Measurements from ENCODE around the gene RERE. TPM values are rescaled to one million over a fixed set of nuclear protein-coding genes. Genes with fewer than 3 reads are reported as not detected.

The RERE gene
- polyA plus RNA-seq, 6 donors from 2014 or later = 10.7 to 50.1 (median 22.3) TPM

DNA sequence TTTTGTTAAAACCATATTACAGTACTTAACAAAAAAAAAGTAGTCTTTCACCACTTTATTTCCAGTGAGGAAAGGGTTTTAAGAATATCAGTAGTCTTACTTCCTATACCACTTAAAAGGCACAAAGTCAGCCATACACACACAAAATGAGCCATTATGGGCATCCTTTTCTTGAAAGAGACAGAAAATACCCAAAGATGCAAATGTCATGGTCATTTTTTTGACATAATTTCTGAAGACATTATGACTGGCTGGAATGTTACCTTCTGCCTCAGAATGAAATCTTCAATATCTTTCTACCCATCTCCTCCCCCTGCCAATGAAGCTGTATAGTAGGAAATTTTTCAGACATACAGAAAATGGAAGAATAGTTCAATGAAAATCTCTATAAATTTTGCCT, 261.9 kb downstream of the RERE start:
- peak overlapping the region in 2 of 6 donors; percentile 55 to 76 for H3K27ac Mint-ChIP-seq
- H3K27me3 Mint-ChIP-seq = no peaks in the 10 kb centered on the region
- no peak overlapping the region for H3K4me3 Mint-ChIP-seq

DNA sequence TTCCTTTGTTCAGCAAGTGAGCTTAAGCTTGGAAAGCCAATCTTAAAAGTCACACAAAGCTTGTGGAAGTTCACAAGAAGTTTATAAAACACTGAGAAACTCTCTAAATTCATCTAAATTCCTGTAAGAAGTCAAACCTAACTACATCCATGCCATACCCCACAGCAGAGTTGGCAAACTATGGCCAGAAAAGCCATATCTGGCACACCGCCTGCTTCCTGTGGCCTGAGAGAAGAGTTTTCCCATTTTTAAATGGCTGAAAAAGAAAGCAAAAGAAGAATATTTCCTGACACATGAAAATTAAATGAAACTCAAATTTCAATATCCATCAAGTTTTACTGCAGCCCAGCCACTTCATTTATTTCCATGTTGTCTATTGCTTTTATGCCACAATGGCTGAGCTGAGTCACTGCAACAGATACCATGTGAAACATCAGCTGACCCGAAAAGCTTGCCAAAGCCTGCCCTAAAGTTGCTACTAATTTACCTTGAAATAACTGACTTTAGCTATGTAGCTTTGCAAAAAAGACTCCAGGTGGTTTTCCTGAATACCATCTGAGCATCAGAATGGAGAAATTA, 262.4 kb downstream of the RERE start:
- Mint-ChIP-seq H3K27me3 (no peaks in the 10 kb centered on the region), H3K27ac (peak overlapping the region in 1 of 6 donors; percentile 36), H3K4me3 (no peak overlapping the region), H3K9me3 (no peaks in the 10 kb centered on the region), H3K36me3 (peaks cover 13% of the 10 kb centered on the region in 2 donors), H3K4me1 (peaks cover 8 to 17% (median 15%) of the 10 kb centered on the region in 3 donors)
- DNase-seq = no peak
- ATAC-seq (ENCODE audit: low read depth in 2 of 2) = no peak

More for the DNA sequence above, 261.9 kb downstream of the RERE start:
- H3K36me3 Mint-ChIP-seq = peaks cover 13% of the 10 kb centered on the region in 2 donors
- DNase-seq (no peak), ATAC-seq (ENCODE audit: low read depth in 2 of 2) (no peak)
- H3K9me3 Mint-ChIP-seq = no peaks in the 10 kb centered on the region
- peaks cover 10 to 20% (median 17%) of the 10 kb centered on the region in 3 donors for H3K4me1 Mint-ChIP-seq

DNA sequence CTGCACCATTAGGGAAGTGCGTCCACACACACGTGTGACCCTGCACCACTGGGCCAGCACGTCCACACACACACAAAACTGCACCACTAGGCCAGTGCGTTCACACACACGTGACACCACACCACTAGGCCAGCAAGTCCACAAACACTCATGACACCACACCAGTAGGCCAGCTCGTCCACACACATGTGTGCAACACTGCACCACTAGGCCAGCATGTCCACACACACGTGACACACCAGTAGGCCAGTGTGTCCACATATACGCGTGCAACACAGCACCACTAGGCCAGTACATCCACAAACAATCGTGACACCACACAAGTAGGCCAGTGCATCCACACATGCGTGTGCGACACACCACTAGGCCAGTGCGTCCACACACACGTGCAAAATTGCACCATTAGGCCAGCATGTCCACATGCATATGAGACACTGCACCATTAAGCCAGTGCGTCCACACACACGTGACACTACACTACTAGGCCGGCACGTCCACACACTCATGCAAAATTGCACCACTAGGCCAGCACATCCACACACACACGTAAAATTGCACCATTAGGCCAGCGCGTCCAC, 264.5 kb downstream of the RERE start:
- ATAC-seq (ENCODE audit: low read depth in 2 of 2) = no peak
- H3K4me3 Mint-ChIP-seq = no peak overlapping the region
- peaks cover 13% of the 10 kb centered on the region in 2 donors for H3K36me3 Mint-ChIP-seq
- H3K9me3 Mint-ChIP-seq = no peaks in the 10 kb centered on the region
- H3K27ac Mint-ChIP-seq = peak overlapping the region in 3 of 6 donors; percentile 13 to 62 (median 52)
- H3K27me3 Mint-ChIP-seq = no peaks in the 10 kb centered on the region
- peaks cover 12 to 30% (median 15%) of the 10 kb centered on the region in 3 donors for H3K4me1 Mint-ChIP-seq
- no peak for DNase-seq

DNA sequence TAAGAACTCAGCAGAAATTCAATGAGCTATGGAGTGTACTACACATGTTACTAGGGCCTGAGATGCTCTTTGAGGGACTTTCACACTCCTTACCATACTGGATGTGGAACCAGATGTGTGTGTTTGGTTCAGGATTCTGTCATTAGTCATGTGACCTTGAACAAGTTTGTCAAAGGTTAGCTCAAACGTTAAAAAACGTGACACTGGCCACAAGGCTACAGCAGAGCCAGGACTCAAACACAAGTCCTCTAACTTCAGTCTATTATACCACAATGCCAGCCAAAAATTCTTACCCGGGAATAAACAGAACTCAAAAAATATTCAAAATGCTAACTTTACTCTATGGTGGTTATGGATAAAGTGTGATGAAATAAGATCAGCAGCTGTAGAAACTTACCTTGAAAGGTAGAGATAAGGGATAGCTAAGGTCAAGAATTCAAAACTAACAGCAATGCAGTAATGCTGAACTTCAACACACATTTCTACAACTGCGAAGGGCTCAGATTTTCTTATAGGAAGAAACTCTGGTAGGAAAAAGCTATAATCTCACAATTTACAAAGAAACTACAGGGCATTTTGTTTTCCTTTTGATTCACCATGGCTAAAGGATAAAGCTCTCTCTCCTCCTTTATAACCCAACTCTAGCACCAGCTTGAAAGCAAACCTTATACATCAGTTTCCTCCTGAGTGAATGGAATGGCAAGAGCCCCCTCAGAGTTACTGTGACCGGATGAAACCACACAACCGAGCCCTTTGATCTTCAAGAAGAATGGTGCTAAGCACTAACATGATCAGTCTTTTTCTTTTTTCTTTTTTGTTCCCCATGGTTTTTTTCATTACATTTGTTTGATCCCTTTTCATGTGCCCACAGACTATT, 265.6 kb downstream of the RERE start:
- Mint-ChIP-seq H3K36me3 (peaks cover 13% of the 10 kb centered on the region in 2 donors), H3K9me3 (no peaks in the 10 kb centered on the region), H3K4me1 (peaks cover 12 to 32% (median 20%) of the 10 kb centered on the region in 3 donors), H3K4me3 (no peak overlapping the region), H3K27me3 (no peaks in the 10 kb centered on the region), H3K27ac (peak overlapping the region in 4 of 6 donors; percentile 24 to 62 (median 44))
- no peak for ATAC-seq (ENCODE audit: low read depth in 2 of 2)
- no peak for DNase-seq

DNA sequence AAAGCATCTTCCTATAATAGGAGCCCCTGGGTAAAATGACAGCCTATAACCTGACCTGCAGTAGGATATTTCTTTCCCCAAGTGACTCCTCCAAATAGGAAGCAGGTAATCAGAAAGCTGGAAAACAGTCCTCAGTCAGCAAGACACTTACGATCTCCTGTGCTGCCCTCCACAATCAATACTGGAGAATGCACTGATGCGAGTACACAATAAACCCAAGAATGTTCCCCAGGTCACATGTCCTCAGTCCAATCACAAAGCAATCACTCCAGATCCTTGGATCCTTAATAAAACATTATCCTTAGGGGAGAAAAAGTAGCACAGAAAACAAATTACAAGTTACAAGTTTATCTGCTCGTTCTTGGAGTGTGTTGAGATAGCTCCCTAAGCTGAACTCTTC, 266.4 kb downstream of the RERE start:
- peaks cover 12 to 13% of the 10 kb centered on the region in 2 donors for H3K36me3 Mint-ChIP-seq
- ATAC-seq (ENCODE audit: low read depth in 2 of 2) (no peak), DNase-seq (no peak)
- H3K27ac Mint-ChIP-seq = peak overlapping the region in 3 of 6 donors; percentile 22 to 62 (median 61)
- no peak overlapping the region for H3K4me3 Mint-ChIP-seq
- H3K27me3 Mint-ChIP-seq = no peaks in the 10 kb centered on the region
- no peaks in the 10 kb centered on the region for H3K9me3 Mint-ChIP-seq
- H3K4me1 Mint-ChIP-seq = peaks cover 19 to 36% (median 27%) of the 10 kb centered on the region in 3 donors

DNA sequence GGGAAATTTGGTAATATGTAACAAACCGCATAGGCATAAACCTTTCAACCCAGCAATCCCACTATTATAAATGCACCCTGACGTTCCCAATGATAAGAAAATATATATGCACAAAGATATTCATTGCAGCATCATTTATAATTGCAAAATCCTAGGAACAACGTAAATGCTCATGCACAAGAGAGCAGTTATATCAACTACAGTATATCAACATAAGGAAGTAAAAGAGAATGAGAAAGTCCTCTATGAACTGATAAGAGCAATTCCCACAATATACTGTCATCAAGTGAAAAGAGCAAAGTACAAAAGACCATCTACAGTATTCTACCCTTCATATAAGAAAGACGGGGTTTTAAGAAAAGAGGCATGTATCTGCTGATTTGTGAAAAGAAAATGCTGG, 269.6 kb downstream of the RERE start:
- Mint-ChIP-seq H3K27ac (peak overlapping the region in 3 of 6 donors; percentile 34 to 86 (median 53)), H3K27me3 (no peaks in the 10 kb centered on the region), H3K9me3 (peaks cover 0 to 10% (median 4%) of the 10 kb centered on the region in 7 donors), H3K4me3 (no peak overlapping the region), H3K4me1 (peaks cover 11 to 35% (median 22%) of the 10 kb centered on the region in 3 donors), H3K36me3 (peaks cover 20 to 21% of the 10 kb centered on the region in 2 donors)
- no peak for ATAC-seq (ENCODE audit: low read depth in 2 of 2)
- DNase-seq = no peak

DNA sequence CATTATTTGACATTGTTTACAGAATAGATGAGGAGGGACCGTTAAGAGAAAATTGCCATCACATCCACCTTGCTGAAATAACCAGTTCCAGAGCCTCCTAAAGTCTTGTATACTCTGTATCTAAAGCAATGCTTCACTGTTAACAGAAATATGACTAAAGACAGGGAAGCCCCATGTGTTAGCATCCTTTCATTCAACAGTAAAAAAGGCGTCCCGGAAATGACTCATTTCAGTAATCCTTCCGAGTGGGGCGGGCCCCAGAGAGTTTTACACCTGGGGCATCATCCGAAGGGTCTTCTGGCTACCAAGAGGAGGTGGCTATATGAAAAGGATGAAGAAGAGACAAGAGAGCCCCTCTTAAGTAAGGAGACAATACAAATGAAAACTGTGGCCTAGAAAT, 272.4 kb downstream of the RERE start:
- Mint-ChIP-seq H3K27me3 (no peaks in the 10 kb centered on the region), H3K27ac (peak overlapping the region in 2 of 6 donors; percentile 24 to 73), H3K4me1 (peaks cover 17 to 32% (median 24%) of the 10 kb centered on the region in 3 donors), H3K4me3 (no peak overlapping the region), H3K36me3 (peaks cover 15 to 25% of the 10 kb centered on the region in 2 donors), H3K9me3 (peaks cover 0 to 10% (median 4%) of the 10 kb centered on the region in 7 donors)
- DNase-seq (no peak), ATAC-seq (ENCODE audit: low read depth in 2 of 2) (no peak)

DNA sequence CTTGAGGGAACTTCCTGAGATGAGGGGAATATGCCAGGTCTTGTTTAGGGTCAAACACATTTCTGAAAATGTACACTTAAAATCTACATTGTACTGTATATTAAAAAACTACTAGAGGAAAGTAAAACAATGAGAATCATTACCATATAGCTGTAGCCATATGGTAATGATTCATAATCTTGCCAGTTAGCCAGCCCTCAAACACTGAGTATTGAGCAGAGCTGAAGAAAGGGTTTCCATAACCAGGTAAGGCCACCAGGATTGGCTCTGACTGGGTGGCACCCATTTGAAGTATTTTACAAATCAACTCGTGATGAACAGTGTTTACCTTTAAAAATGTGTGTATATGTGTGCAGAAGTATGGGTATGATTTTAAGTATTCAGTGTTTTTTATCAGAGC, 272.8 kb downstream of the RERE start:
- H3K4me1 Mint-ChIP-seq = peaks cover 20 to 36% (median 24%) of the 10 kb centered on the region in 3 donors
- H3K9me3 Mint-ChIP-seq = peaks cover 0 to 10% (median 4%) of the 10 kb centered on the region in 7 donors
- no peaks in the 10 kb centered on the region for H3K27me3 Mint-ChIP-seq
- H3K27ac Mint-ChIP-seq = peak overlapping the region in 1 of 6 donors; percentile 73
- ATAC-seq (ENCODE audit: low read depth in 2 of 2) = no peak
- H3K4me3 Mint-ChIP-seq = no peak overlapping the region
- DNase-seq = no peak
- H3K36me3 Mint-ChIP-seq = peaks cover 15 to 25% of the 10 kb centered on the region in 2 donors

DNA sequence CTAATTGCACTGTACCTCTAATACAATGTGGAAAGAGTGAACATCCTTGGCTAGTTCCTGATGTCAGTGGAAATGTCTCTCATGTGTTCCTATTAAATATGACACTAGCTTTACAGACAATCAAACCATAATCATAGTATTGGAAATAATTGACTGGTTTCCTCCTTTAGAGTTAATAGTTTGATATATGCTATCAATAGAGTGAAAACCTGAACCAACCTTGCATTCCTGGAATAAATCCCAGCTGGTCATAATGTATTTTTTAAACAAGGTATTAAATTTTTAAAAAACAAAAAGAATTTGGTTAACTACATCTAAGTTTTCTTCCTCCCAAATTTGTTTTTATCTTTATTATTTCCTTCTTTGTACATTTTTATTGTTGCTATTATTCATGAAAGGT, 273.5 kb downstream of the RERE start:
- Mint-ChIP-seq H3K27me3 (no peaks in the 10 kb centered on the region), H3K4me1 (peaks cover 24 to 42% (median 27%) of the 10 kb centered on the region in 3 donors), H3K9me3 (peaks cover 0 to 10% (median 4%) of the 10 kb centered on the region in 7 donors), H3K36me3 (peaks cover 15 to 25% of the 10 kb centered on the region in 2 donors), H3K4me3 (no peak overlapping the region), H3K27ac (peak overlapping the region in 1 of 6 donors; percentile 12)
- ATAC-seq (ENCODE audit: low read depth in 2 of 2) (no peak), DNase-seq (no peak)

DNA sequence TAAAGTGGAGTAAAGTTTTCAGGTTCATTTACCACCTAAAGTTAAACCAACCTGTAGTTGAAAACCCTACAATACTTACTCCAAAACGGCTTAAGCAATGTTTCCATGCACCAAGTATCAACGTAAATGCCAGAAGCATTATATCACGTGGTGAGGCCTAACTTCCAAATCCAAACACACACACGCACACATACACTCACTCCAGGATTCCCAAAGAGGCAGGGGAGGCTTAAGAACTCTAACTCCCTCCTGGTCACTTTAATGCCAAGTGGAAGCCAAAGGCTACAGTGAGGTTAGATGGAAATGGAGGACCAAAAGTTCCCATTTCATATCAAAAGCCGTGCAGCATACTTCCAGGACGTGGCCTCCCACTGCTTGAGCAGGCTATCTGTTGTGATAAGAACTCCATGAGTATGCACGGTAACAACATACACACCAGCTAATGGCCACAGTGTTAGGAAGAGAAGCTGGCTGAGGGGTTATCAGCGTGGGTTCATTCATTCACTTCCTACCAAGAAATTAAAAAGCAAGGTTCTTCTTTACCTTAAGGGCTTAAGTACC, 275.4 kb downstream of the RERE start:
- no peak overlapping the region for H3K27ac Mint-ChIP-seq
- H3K36me3 Mint-ChIP-seq = peaks cover 15 to 25% of the 10 kb centered on the region in 2 donors
- DNase-seq (no peak), ATAC-seq (ENCODE audit: low read depth in 2 of 2) (no peak)
- no peaks in the 10 kb centered on the region for H3K27me3 Mint-ChIP-seq
- H3K4me1 Mint-ChIP-seq = peaks cover 18 to 37% (median 29%) of the 10 kb centered on the region in 3 donors
- peaks cover 0 to 10% (median 4%) of the 10 kb centered on the region in 7 donors for H3K9me3 Mint-ChIP-seq
- H3K4me3 Mint-ChIP-seq = no peak overlapping the region

DNA sequence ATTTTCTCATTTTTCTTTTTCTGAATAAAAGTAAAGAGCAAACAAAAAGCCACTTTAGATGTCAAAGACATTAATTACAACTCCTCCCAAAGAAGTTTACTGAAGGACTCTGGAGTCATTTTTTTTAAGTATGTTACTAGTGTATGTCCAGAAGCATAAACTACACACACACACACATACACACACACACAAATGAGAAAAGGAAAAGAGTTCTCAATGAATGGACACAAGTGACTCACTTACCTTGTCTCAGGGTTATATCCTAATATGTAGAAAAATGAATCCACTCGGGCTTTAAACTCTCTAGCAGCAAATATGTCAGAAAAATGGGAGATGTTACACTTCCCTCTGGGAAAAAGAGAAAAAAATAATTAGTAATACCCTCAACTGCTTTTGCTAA, 276.5 kb downstream of the RERE start:
- Mint-ChIP-seq H3K4me3 (no peak overlapping the region), H3K36me3 (peaks cover 15 to 28% of the 10 kb centered on the region in 2 donors), H3K27me3 (no peaks in the 10 kb centered on the region), H3K27ac (peak overlapping the region in 3 of 6 donors; percentile 57 to 75 (median 65)), H3K4me1 (peaks cover 14 to 36% (median 24%) of the 10 kb centered on the region in 3 donors), H3K9me3 (peaks cover 0 to 10% (median 4%) of the 10 kb centered on the region in 7 donors)
- DNase-seq (no peak), ATAC-seq (ENCODE audit: low read depth in 2 of 2) (no peak)

DNA sequence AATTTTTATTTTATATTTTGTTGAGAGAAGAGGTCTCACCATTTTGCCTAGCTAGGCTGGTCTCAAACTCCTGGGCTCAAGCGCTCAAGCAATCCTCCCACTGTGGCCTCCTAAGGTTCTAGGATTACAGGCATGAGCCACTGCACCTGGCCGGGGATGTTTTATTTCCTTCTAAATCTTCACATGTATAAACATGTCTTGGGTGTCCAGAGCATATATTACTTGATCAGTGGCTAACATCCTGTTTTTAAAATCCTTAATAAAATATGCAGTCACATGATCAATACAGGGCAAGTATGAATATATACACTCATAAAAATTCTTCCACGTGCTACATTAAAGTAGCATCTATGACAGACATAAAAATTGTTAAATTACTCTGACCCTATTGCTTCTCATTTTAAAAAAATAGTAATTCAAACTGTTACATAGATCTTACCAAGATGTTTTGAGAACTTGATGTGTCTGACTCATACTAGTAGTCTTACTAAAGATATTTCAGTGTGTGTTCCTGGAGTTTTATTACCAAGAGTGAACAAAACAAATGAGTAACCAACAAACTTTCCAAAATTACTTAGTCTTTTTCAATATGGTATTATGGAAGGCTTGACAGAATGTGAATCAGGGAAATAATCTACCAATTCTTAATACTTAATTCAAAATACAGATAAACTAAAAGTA, 277.0 kb downstream of the RERE start:
- H3K4me1 Mint-ChIP-seq = peaks cover 18 to 35% (median 27%) of the 10 kb centered on the region in 3 donors
- H3K9me3 Mint-ChIP-seq = peaks cover 0 to 10% (median 4%) of the 10 kb centered on the region in 7 donors
- H3K27ac Mint-ChIP-seq = peak overlapping the region in 4 of 6 donors; percentile 51 to 80 (median 63)
- no peak for ATAC-seq (ENCODE audit: low read depth in 2 of 2)
- H3K4me3 Mint-ChIP-seq = peak overlapping the region in 1 of 8 donors; percentile 19
- H3K36me3 Mint-ChIP-seq = peaks cover 20 to 32% of the 10 kb centered on the region in 2 donors
- no peaks in the 10 kb centered on the region for H3K27me3 Mint-ChIP-seq
- no peak for DNase-seq

Data from naive B cell (primary cell).